ENCODE results near the gene MAPK10.
"Not testable (repeated sequence)": the region's sequence is repeated elsewhere in the genome, so short reads cannot be mapped to it uniquely, and the experiment has no call there.

The MAPK10 gene

DNA sequence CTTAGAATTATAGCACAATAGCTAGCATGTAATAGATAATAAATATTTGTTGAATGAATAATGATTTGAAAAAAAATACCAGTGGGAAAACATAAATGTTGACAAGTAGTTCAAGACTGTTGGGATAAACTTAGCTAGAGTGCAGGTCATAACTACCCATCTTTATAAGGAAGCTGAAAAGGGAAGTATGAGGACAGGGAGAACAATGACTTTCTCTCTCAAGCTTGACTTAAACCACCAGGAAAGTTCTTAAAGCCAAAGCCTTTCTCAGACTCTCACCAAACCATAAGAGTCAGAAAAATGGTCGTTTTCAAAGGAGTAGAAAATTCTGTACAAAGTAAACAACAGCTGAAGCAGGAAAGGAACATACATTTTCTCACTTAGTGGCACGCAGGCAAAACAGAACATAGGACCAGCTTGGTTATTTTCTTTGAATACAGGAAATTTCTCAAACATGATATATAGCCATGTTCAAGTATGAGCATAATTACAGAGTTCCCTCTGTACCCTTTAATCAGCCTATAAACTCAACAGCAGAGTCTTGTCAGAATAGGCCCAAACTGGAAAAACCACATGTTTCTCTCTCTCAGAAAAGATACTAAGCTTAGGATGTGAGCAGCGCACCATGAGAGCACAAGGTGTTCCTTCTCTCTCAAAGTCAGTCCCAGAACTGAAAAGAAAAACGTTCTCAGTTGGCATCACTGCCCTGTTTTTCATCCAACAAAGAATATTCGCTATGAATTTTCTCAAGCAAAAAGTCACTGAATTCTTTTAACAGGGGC lies 28.7 kb downstream of the MAPK10 start:
- no peak for TF ChIP-seq NFRKB (IDR thresholded peaks at IDR 0.05)
- TF ChIP-seq HDGF (IDR thresholded peaks at IDR 0.05; ENCODE audit: borderline replicate concordance) = no peak
- TF ChIP-seq, protein P1, sequence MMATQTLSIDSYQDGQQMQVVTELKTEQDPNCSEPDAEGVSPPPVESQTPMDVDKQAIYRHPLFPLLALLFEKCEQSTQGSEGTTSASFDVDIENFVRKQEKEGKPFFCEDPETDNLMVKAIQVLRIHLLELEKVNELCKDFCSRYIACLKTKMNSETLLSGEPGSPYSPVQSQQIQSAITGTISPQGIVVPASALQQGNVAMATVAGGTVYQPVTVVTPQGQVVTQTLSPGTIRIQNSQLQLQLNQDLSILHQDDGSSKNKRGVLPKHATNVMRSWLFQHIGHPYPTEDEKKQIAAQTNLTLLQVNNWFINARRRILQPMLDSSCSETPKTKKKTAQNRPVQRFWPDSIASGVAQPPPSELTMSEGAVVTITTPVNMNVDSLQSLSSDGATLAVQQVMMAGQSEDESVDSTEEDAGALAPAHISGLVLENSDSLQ (IDR thresholded peaks at IDR 0.05) = no peak
- no peak for TF ChIP-seq SP1 (IDR thresholded peaks at IDR 0.05)
- no peak for TF ChIP-seq ZNF384 (IDR thresholded peaks at IDR 0.05)
- no peak for TF ChIP-seq BHLHE40 (IDR thresholded peaks at IDR 0.05; ENCODE audit: borderline replicate concordance)
- TF ChIP-seq CTBP1 (IDR thresholded peaks at IDR 0.05; ENCODE audit: borderline replicate concordance) = no peak
- no peak for TF ChIP-seq ARNT (IDR thresholded peaks at IDR 0.05)
- TF ChIP-seq L3MBTL2 (conservative IDR thresholded peaks at IDR 0.05) = no peak
- no peak for TF ChIP-seq TARDBP (IDR thresholded peaks at IDR 0.05)
- no peak for TF ChIP-seq FOXM1 (IDR thresholded peaks at IDR 0.05; ENCODE audit: borderline replicate concordance)
- TF ChIP-seq FOXK2 (IDR thresholded peaks at IDR 0.05) = no peak
- TF ChIP-seq SUZ12 (IDR thresholded peaks at IDR 0.05) = no peak
- no peak for TF ChIP-seq ELF4 (IDR thresholded peaks at IDR 0.05)
- no peak for TF ChIP-seq FOXA1 (IDR thresholded peaks at IDR 0.05)
- no peak for TF ChIP-seq LEF1 (IDR thresholded peaks at IDR 0.05; ENCODE audit: borderline replicate concordance)
- POLR2A ChIA-PET = no interaction called here

GRCh38 chr4:86330411-86330810 lies 29.4 kb downstream of the MAPK10 start:
- POLR2A ChIA-PET; CTCF ChIA-PET; DNase-seq (ENCODE audit: extremely low spot score): not testable (repeated sequence)

More for the DNA sequence above, 28.7 kb downstream of the MAPK10 start:
- CTCF ChIA-PET = no interaction called here
- DNase-seq (ENCODE audit: extremely low spot score) = no peak

GRCh38 chr4:86329431-86329830 lies 30.4 kb downstream of the MAPK10 start:
- DNase-seq (ENCODE audit: extremely low spot score) = no peak
- POLR2A ChIA-PET = no interaction called here
- TF ChIP-seq FOXM1 (IDR thresholded peaks at IDR 0.05; ENCODE audit: borderline replicate concordance) = no peak
- no peak for TF ChIP-seq BHLHE40 (IDR thresholded peaks at IDR 0.05; ENCODE audit: borderline replicate concordance)
- no peak for TF ChIP-seq FOXK2 (IDR thresholded peaks at IDR 0.05)
- no peak for TF ChIP-seq ZNF384 (IDR thresholded peaks at IDR 0.05)
- TF ChIP-seq SP1 (IDR thresholded peaks at IDR 0.05) = no peak
- no peak for TF ChIP-seq HDGF (IDR thresholded peaks at IDR 0.05; ENCODE audit: borderline replicate concordance)
- TF ChIP-seq SUZ12 (IDR thresholded peaks at IDR 0.05) = no peak
- TF ChIP-seq ELF4 (IDR thresholded peaks at IDR 0.05) = no peak
- no peak for TF ChIP-seq L3MBTL2 (conservative IDR thresholded peaks at IDR 0.05)
- TF ChIP-seq LEF1 (IDR thresholded peaks at IDR 0.05; ENCODE audit: borderline replicate concordance) = no peak
- no peak for TF ChIP-seq ARNT (IDR thresholded peaks at IDR 0.05)
- no peak for TF ChIP-seq FOXA1 (IDR thresholded peaks at IDR 0.05)
- TF ChIP-seq, protein P1 (IDR thresholded peaks at IDR 0.05) = no peak
- no peak for TF ChIP-seq NFRKB (IDR thresholded peaks at IDR 0.05)
- no peak for TF ChIP-seq CTBP1 (IDR thresholded peaks at IDR 0.05; ENCODE audit: borderline replicate concordance)
- TF ChIP-seq TARDBP (IDR thresholded peaks at IDR 0.05) = no peak
- CTCF ChIA-PET = no interaction called here

- no peak for DNase-seq (ENCODE audit: extremely low spot score)
- TF ChIP-seq LEF1 (IDR thresholded peaks at IDR 0.05; ENCODE audit: borderline replicate concordance) (no peak), FOXM1 (IDR thresholded peaks at IDR 0.05; ENCODE audit: borderline replicate concordance) (no peak), BHLHE40 (IDR thresholded peaks at IDR 0.05; ENCODE audit: borderline replicate concordance) (no peak), HDGF (IDR thresholded peaks at IDR 0.05; ENCODE audit: borderline replicate concordance) (no peak)
- POLR2A ChIA-PET = no interaction called here
- CTCF ChIA-PET = no interaction called here
Observed at GRCh38 chr4:86326400-86326799, 33.5 kb downstream of the MAPK10 start.

GRCh38 chr4:86319390-86319789 lies 40.5 kb downstream of the MAPK10 start:
- no peak for TF ChIP-seq LEF1 (IDR thresholded peaks at IDR 0.05; ENCODE audit: borderline replicate concordance)
- TF ChIP-seq NFRKB (IDR thresholded peaks at IDR 0.05) = no peak
- TF ChIP-seq FOXK2 (IDR thresholded peaks at IDR 0.05) = no peak
- TF ChIP-seq CTBP1 (IDR thresholded peaks at IDR 0.05; ENCODE audit: borderline replicate concordance) = no peak
- no peak for TF ChIP-seq BHLHE40 (IDR thresholded peaks at IDR 0.05; ENCODE audit: borderline replicate concordance)
- TF ChIP-seq TARDBP (IDR thresholded peaks at IDR 0.05) = no peak
- no peak for TF ChIP-seq HDGF (IDR thresholded peaks at IDR 0.05; ENCODE audit: borderline replicate concordance)
- TF ChIP-seq ZNF384 (IDR thresholded peaks at IDR 0.05) = no peak
- ChIA-PET POLR2A (no interaction called here), CTCF (no interaction called here)
- DNase-seq (ENCODE audit: extremely low spot score) = no peak

DNA sequence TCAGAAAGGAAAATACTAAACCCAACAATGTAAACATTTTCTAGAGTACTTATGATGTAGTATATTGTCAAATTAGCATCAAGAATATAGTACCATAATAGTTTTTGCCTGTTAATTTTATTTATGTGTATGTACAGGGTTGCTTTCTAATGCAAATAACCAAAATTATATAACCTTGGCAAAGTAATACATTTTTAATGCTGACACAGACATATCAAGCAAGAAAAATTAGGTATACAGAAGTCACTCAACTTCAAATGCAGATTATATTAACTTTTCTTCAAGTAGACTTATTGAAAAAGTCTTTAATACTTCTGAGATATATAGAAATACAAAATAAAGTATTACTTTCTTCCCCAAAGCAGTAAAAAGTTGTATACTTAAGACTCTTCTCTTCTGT lies 44.3 kb downstream of the MAPK10 start:
- CTCF ChIA-PET = no interaction called here
- POLR2A ChIA-PET = no interaction called here
- no peak for DNase-seq (ENCODE audit: extremely low spot score)
- TF ChIP-seq TARDBP (IDR thresholded peaks at IDR 0.05) = no peak
- TF ChIP-seq ZNF384 (IDR thresholded peaks at IDR 0.05) = no peak
- no peak for TF ChIP-seq SUZ12 (IDR thresholded peaks at IDR 0.05)
- TF ChIP-seq FOXM1 (IDR thresholded peaks at IDR 0.05; ENCODE audit: borderline replicate concordance) = no peak
- TF ChIP-seq ARNT (IDR thresholded peaks at IDR 0.05) = no peak
- TF ChIP-seq, protein P1 (IDR thresholded peaks at IDR 0.05) = no peak
- TF ChIP-seq FOXA1 (IDR thresholded peaks at IDR 0.05) = no peak
- no peak for TF ChIP-seq BHLHE40 (IDR thresholded peaks at IDR 0.05; ENCODE audit: borderline replicate concordance)
- TF ChIP-seq SP1 (IDR thresholded peaks at IDR 0.05) = no peak
- TF ChIP-seq NFRKB (IDR thresholded peaks at IDR 0.05) = no peak
- TF ChIP-seq HDGF (IDR thresholded peaks at IDR 0.05; ENCODE audit: borderline replicate concordance) = no peak
- TF ChIP-seq LEF1 (IDR thresholded peaks at IDR 0.05; ENCODE audit: borderline replicate concordance) = no peak
